ENCODE measurements around the gene HYAL3. TPM values are rescaled to one million over a fixed set of nuclear protein-coding genes. Genes with fewer than 3 reads are reported as not detected.
A peak's percentile ranks its signal among the peaks of the same experiment; 100 is the strongest.

Gene HYAL3
- polyA plus RNA-seq, 3 donors, result 3.4 to 5.8 (median 4.9) TPM

DNA sequence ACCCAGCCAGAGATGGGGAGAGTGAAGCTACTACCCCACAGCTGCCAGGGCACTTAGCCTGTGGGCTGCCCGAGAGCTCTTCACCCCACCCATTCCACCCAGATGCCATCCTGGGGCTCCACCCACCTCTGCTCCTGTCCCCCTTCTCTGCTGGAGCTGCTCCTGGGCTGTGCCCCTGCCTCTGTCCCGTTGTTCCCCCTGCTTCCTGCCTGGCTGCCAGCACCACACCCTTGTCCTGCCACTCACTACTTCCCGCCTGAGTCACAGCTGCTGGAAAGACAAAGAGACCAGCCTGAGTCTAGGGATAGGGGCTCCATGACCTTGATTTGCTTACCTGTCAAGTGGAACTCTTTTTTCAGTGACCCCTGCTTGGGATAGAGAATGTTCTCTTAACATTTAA lies 50.8 kb downstream of the HYAL3 start:
- peak overlapping the region; percentile 98 to 100 for H3K27ac ChIP-seq (ENCODE audit: low read depth in 1 of 2, low read length in 2 of 2)
- Mint-ChIP-seq H3K36me3 (peaks cover 50 to 89% of the 10 kb centered on the region in 2 donors), H3K27me3 (ENCODE audit: low read depth in 3 of 3) (peaks cover 0 to 3% (median 0%) of the 10 kb centered on the region in 3 donors), H3K9me3 (peaks cover 0 to 2% (median 0%) of the 10 kb centered on the region in 7 donors), H3K4me1 (peaks cover 79% of the 10 kb centered on the region), H3K4me3 (peak overlapping the region; percentile 51 to 57), H3K27ac (peak overlapping the region; percentile 81 to 98 (median 90))
- peaks cover 98% of the 10 kb centered on the region for H4K20me1 ChIP-seq (ENCODE audit: insufficient read depth, low read length)
- H3K9ac ChIP-seq (ENCODE audit: insufficient read depth, low read length, poor library complexity, severe bottlenecking), result no peak overlapping the region
- peak overlapping the region in 1 of 3 experiments; percentile 73 for H3K4me3 ChIP-seq (replicated peaks in 1 of 3; ENCODE audit: low read depth in 2 of 3, low read length in 3 of 3)
- 0% methylated on average over 1 of the region's 3 CpGs for WGBS (ENCODE audit: insufficient coverage)
- no peak for TF ChIP-seq CTCF (IDR thresholded peaks at IDR 0.05)
- H3K4me1 ChIP-seq (ENCODE audit: control insufficient read depth in 1 of 2, insufficient read depth in 2 of 2, low read length in 2 of 2), result peaks cover 87 to 90% of the 10 kb centered on the region in 2 donors
- H3K4me2 ChIP-seq (replicated peaks; ENCODE audit: extremely low read depth, low read length, poor library complexity, severe bottlenecking), result peak overlapping the region; percentile 49
- peak in 1 of 3 donors; percentile 53 for DNase-seq
- H2AFZ ChIP-seq (ENCODE audit: insufficient read depth, low read depth, low read length, poor library complexity, severe bottlenecking), result no peak overlapping the region
- no peaks in the 10 kb centered on the region for H3K27me3 ChIP-seq (ENCODE audit: control insufficient read depth in 2 of 2, insufficient read depth in 2 of 2, low read length in 2 of 2)
- no peaks in the 10 kb centered on the region for H3K9me3 ChIP-seq (replicated peaks in 1 of 2; ENCODE audit: control insufficient read depth in 1 of 2, insufficient read depth in 1 of 2, low read length in 2 of 2)
- intact Hi-C loops (cut with micrococcal nuclease), result no loop called here
- peaks cover 65 to 66% of the 10 kb centered on the region in 2 donors for H3K36me3 ChIP-seq (replicated peaks in 1 of 2; ENCODE audit: control insufficient read depth in 1 of 2, insufficient read depth in 2 of 2, low read length in 2 of 2)
- peaks cover 100% of the 10 kb centered on the region for H3K79me2 ChIP-seq (ENCODE audit: insufficient read depth, low read length)

- H3K4me1 Mint-ChIP-seq, result peaks cover 87% of the 10 kb centered on the region
- H2AFZ ChIP-seq (ENCODE audit: insufficient read depth, low read depth, low read length, poor library complexity, severe bottlenecking), result no peak overlapping the region
- H3K4me2 ChIP-seq (replicated peaks; ENCODE audit: extremely low read depth, low read length, poor library complexity, severe bottlenecking), result peak overlapping the region; percentile 83
- peaks cover 0 to 2% (median 0%) of the 10 kb centered on the region in 7 donors for H3K9me3 Mint-ChIP-seq
- H3K27me3 ChIP-seq (ENCODE audit: control insufficient read depth in 2 of 2, insufficient read depth in 2 of 2, low read length in 2 of 2), result no peaks in the 10 kb centered on the region
- no peaks in the 10 kb centered on the region for H3K9me3 ChIP-seq (replicated peaks in 1 of 2; ENCODE audit: control insufficient read depth in 1 of 2, insufficient read depth in 1 of 2, low read length in 2 of 2)
- TF ChIP-seq CTCF (IDR thresholded peaks at IDR 0.05), result peak; percentile 77
- H3K27ac ChIP-seq (ENCODE audit: low read depth in 1 of 2, low read length in 2 of 2), result peak overlapping the region; percentile 98 to 100
- peaks cover 100% of the 10 kb centered on the region for H3K79me2 ChIP-seq (ENCODE audit: insufficient read depth, low read length)
- H3K36me3 Mint-ChIP-seq, result peaks cover 38 to 78% of the 10 kb centered on the region in 2 donors
- peak; percentile 75 to 89 (median 77) for DNase-seq
- H3K27me3 Mint-ChIP-seq (ENCODE audit: low read depth in 3 of 3), result peaks cover 0 to 3% (median 0%) of the 10 kb centered on the region in 3 donors
- 3% methylated on average over 7 of the region's 10 CpGs for WGBS (ENCODE audit: insufficient coverage)
- H3K4me3 ChIP-seq (replicated peaks in 1 of 3; ENCODE audit: low read depth in 2 of 3, low read length in 3 of 3), result peak overlapping the region in 2 of 3 experiments; percentile 28 to 73
- H3K4me1 ChIP-seq (ENCODE audit: control insufficient read depth in 1 of 2, insufficient read depth in 2 of 2, low read length in 2 of 2), result peaks cover 87 to 90% of the 10 kb centered on the region in 2 donors
- H3K36me3 ChIP-seq (replicated peaks in 1 of 2; ENCODE audit: control insufficient read depth in 1 of 2, insufficient read depth in 2 of 2, low read length in 2 of 2), result peaks cover 48% of the 10 kb centered on the region in 2 donors
- H3K4me3 Mint-ChIP-seq, result peak overlapping the region; percentile 74 to 88
- H3K27ac Mint-ChIP-seq, result peak overlapping the region; percentile 96 to 98 (median 98)
- intact Hi-C loops (cut with micrococcal nuclease), result loop anchor here (1.0 to 2.0 kb wide), 2 partner anchors 19 to 20 kb away; no protein-coding TSS in a partner anchor
- H3K9ac ChIP-seq (ENCODE audit: insufficient read depth, low read length, poor library complexity, severe bottlenecking), result peak overlapping the region; percentile 61
- H4K20me1 ChIP-seq (ENCODE audit: insufficient read depth, low read length), result peaks cover 92% of the 10 kb centered on the region
Observed at GRCh38 chr3:50246517-50246954, 52.7 kb downstream of the HYAL3 start.

All from CD14-positive monocyte (primary cell).